ENCODE data around the gene ABCG1. TPM values are rescaled to one million over a fixed set of nuclear protein-coding genes. Genes with fewer than 3 reads are reported as not detected.

ABCG1 gene
- polyA plus RNA-seq, 2 of the 4 experiments (the other 2 are of a cell fraction): 2.3 to 5.1 TPM

- ATAC-seq (no peak), DNase-seq (ENCODE audit: low read depth in 1 of 2, low spot score in 1 of 2) (no peak), FAIRE-seq (no peak)
- no peak overlapping the region for H3K4me3 ChIP-seq
- WGBS (ENCODE audit: missing lambda C conversion rate): 80% methylated on average over 17 of the region's 22 CpGs
- no peaks in the 10 kb centered on the region for H3K4me1 ChIP-seq
- no peaks in the 10 kb centered on the region for H3K9me3 ChIP-seq
- TF ChIP-seq MAFK (IDR thresholded peaks at IDR 0.05; ENCODE audit: partially characterized antibody) (no peak), ATOH8 (CRISPR knock-in tag; IDR thresholded peaks at IDR 0.05; ENCODE audit: low read depth) (no peak), ZFP36 (IDR thresholded peaks at IDR 0.05; ENCODE audit: borderline replicate concordance, partially characterized antibody) (no peak), PHF8 (IDR thresholded peaks at IDR 0.05; ENCODE audit: borderline replicate concordance, low read depth) (no peak), HMGXB4 (CRISPR knock-in tag; IDR thresholded peaks at IDR 0.05; ENCODE audit: borderline replicate concordance) (no peak), CBX2 (IDR thresholded peaks at IDR 0.05; ENCODE audit: borderline replicate concordance, low read depth) (no peak), PBX3 (IDR thresholded peaks at IDR 0.05) (no peak), HOXB13 (CRISPR knock-in tag; IDR thresholded peaks at IDR 0.05; ENCODE audit: low read depth) (no peak), USF2 (IDR thresholded peaks at IDR 0.05) (no peak)
- H3K27ac ChIP-seq: no peak overlapping the region
- no peak overlapping the region for H3K4me2 ChIP-seq
- CTCF ChIA-PET: interaction anchor here (0.6 to 1.3 kb wide), 3 partner anchors 15 to 156 kb away, joined by 3 to 5 read pairs (median 3); no protein-coding TSS in a partner anchor
- POLR2A ChIA-PET: no interaction called here
These were observed 75.4 kb downstream of the ABCG1 start for GRCh38 chr21:42294273-42294880.

GRCh38 chr21:42295845-42296244 lies 76.9 kb downstream of the ABCG1 start:
- Histone ChIP-seq H3K4me1 (no peaks in the 10 kb centered on the region), H3K27ac (no peak overlapping the region), H3K4me2 (no peak overlapping the region), H3K9me3 (no peaks in the 10 kb centered on the region), H3K4me3 (no peak overlapping the region)
- DNase-seq (ENCODE audit: low read depth in 1 of 2, low spot score in 1 of 2) (no peak), ATAC-seq (no peak), FAIRE-seq (no peak)
- TF ChIP-seq ZFP36 (IDR thresholded peaks at IDR 0.05; ENCODE audit: borderline replicate concordance, partially characterized antibody): no peak
- no peak for TF ChIP-seq PBX3 (IDR thresholded peaks at IDR 0.05)
- TF ChIP-seq MYC (IDR thresholded peaks at IDR 0.05; ENCODE audit: borderline replicate concordance, low read length): no peak
- TF ChIP-seq RFX5 (IDR thresholded peaks at IDR 0.05): no peak
- no peak for TF ChIP-seq BHLHE40 (IDR thresholded peaks at IDR 0.05; ENCODE audit: low read depth, low read length)
- WGBS (ENCODE audit: missing lambda C conversion rate): 79% methylated on average over 15 of the region's 15 CpGs
- ChIA-PET CTCF (interaction anchor here (0.6 to 1.0 kb wide), 2 partner anchors 11 to 14 kb away, joined by 3 read pairs; no protein-coding TSS in a partner anchor), POLR2A (no interaction called here)

GRCh38 chr21:42296501-42296900 lies 77.6 kb downstream of the ABCG1 start:
- ChIA-PET CTCF (interaction anchor here (0.6 to 1.1 kb wide), 3 partner anchors 12 to 41 kb away, joined by 3 to 4 read pairs (median 3); no protein-coding TSS in a partner anchor), POLR2A (no interaction called here)
- FAIRE-seq (no peak), DNase-seq (ENCODE audit: low read depth in 1 of 2, low spot score in 1 of 2) (no peak), ATAC-seq (no peak)
- H3K4me1 ChIP-seq: no peaks in the 10 kb centered on the region
- H3K4me3 ChIP-seq: no peak overlapping the region
- TF ChIP-seq PHF8 (IDR thresholded peaks at IDR 0.05; ENCODE audit: borderline replicate concordance, low read depth) (no peak), RARB (CRISPR knock-in tag; IDR thresholded peaks at IDR 0.05) (no peak), FOSL2 (IDR thresholded peaks at IDR 0.05) (no peak), FOSL2 (CRISPR knock-in tag; IDR thresholded peaks at IDR 0.05) (no peak), PBX3 (IDR thresholded peaks at IDR 0.05) (no peak), ATOH8 (CRISPR knock-in tag; IDR thresholded peaks at IDR 0.05; ENCODE audit: low read depth) (no peak), USF2 (IDR thresholded peaks at IDR 0.05) (no peak), ZFP36 (IDR thresholded peaks at IDR 0.05; ENCODE audit: borderline replicate concordance, partially characterized antibody) (no peak), EHMT2 (IDR thresholded peaks at IDR 0.05; ENCODE audit: low read depth) (no peak), RNF2 (IDR thresholded peaks at IDR 0.05; ENCODE audit: borderline replicate concordance, low read depth) (no peak)
- H3K4me2 ChIP-seq: no peak overlapping the region
- no peaks in the 10 kb centered on the region for H3K9me3 ChIP-seq
- no peak overlapping the region for H3K27ac ChIP-seq
- WGBS (ENCODE audit: missing lambda C conversion rate): 61% methylated on average over 7 of the region's 7 CpGs
